Effector memory CD8-positive, alpha-beta T cell (primary cell): ENCODE data around the gene EFNA2.

Experiments used
- ATAC-seq: fragments of 150-1000 bp; cut with Tn5 transposase; replicated peaks from 2 replicates; pipeline ENCODE4 v1.10.0; 2021; ENCODE audit warnings: mild to moderate bottlenecking, moderate library complexity
- DNase-seq, 3 experiments: peaks; one replicate each; pipeline ENCODE4 v3.0.0; 2021
- H3K27ac Mint-ChIP-seq, 2 donors: one replicate each; pipeline ENCODE4 v1.8.0; 2022; ENCODE audit warnings: mild to moderate bottlenecking in 2 of 2, mixed read lengths in 2 of 2, moderate library complexity in 2 of 2
- H3K27me3 Mint-ChIP-seq, 2 donors: one replicate each; pipeline ENCODE4 v1.8.0; 2022; ENCODE audit warnings: mixed read lengths in 2 of 2
- H3K36me3 Mint-ChIP-seq: one replicate; pipeline ENCODE4 v1.8.0; 2022; ENCODE audit warnings: mild to moderate bottlenecking, moderate library complexity, mixed read lengths; ENCODE audit not compliant: insufficient read depth
- H3K4me1 Mint-ChIP-seq, 2 donors: one replicate each; pipeline ENCODE4 v1.8.0; 2022; ENCODE audit warnings: low read depth in 2 of 2, mixed read lengths in 2 of 2
- H3K4me3 Mint-ChIP-seq, 2 donors: one replicate each; pipeline ENCODE4 v1.8.0; 2022; ENCODE audit warnings: mild to moderate bottlenecking in 2 of 2, mixed read lengths in 2 of 2, moderate library complexity in 2 of 2
- H3K9me3 Mint-ChIP-seq, 2 donors: one replicate each; pipeline ENCODE4 v1.8.0; 2022; ENCODE audit warnings: mixed read lengths in 2 of 2

The EFNA2 gene

GRCh38 chr19:1283917-1284292, 1.8 kb upstream of the EFNA2 start:
- Mint-ChIP-seq H3K9me3 (no peaks in the 10 kb centered on the region), H3K27me3 (peaks cover 20 to 40% of the 10 kb centered on the region in 2 donors), H3K36me3 (peaks cover 14% of the 10 kb centered on the region), H3K4me3 (peak overlapping the region; percentile 37 to 54), H3K27ac (no peak overlapping the region), H3K4me1 (peaks cover 7 to 20% of the 10 kb centered on the region in 2 donors)
- ATAC-seq (no peak), DNase-seq (no peak)

- peaks cover 20 to 46% of the 10 kb centered on the region in 2 donors for H3K27me3 Mint-ChIP-seq
- no peaks in the 10 kb centered on the region for H3K9me3 Mint-ChIP-seq
- DNase-seq (no peak), ATAC-seq (no peak)
- H3K27ac Mint-ChIP-seq, result no peak overlapping the region
- peak overlapping the region; percentile 54 for H3K4me3 Mint-ChIP-seq
- H3K4me1 Mint-ChIP-seq, result peaks cover 7 to 20% of the 10 kb centered on the region in 2 donors
- H3K36me3 Mint-ChIP-seq, result peaks cover 11% of the 10 kb centered on the region
Measured at GRCh38 chr19:1284293-1284978, 1.2 kb upstream of the EFNA2 start.

DNA sequence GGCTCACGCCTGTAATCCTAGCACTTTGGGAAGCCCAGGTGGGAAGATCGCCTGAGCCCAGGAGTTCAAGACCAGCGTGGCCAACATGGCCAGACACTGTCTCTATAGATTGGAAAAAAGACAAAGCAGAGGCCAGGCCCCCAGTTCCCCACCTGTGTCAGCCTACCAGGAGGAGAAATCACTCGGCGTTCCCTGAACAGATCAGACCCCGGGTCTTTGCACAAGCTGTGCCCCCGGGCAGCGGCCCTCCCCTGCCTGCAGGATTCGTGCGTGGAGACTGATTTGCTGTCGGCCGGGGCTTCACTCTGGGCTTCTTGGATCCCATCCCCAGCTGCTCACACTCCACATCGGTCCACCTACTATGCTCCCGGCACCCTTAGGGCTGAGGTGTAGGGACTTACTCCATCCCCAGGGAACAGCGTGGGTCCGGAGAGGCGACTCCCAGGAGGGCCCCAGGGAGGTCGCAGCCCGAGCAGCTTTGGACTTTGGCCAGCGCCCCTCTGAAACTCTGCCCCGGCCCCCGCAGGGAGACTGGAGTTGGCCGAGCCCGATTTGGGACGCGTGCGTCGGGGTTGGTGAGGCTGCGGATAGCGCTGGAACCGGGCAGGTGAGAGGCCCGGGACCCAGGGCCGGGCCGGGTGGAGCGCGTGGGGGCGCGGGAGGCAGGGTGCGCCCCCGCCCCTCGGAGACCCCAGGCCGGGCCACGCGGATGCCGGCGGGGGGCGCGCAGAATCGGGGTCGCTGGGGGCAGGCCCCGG, 515 bp upstream of the EFNA2 start:
- DNase-seq (no peak), ATAC-seq (no peak)
- Mint-ChIP-seq H3K4me1 (peaks cover 4 to 14% of the 10 kb centered on the region in 2 donors), H3K27me3 (peaks cover 20 to 53% of the 10 kb centered on the region in 2 donors), H3K27ac (no peak overlapping the region), H3K4me3 (peak overlapping the region; percentile 54), H3K36me3 (peaks cover 4% of the 10 kb centered on the region), H3K9me3 (no peaks in the 10 kb centered on the region)

DNA sequence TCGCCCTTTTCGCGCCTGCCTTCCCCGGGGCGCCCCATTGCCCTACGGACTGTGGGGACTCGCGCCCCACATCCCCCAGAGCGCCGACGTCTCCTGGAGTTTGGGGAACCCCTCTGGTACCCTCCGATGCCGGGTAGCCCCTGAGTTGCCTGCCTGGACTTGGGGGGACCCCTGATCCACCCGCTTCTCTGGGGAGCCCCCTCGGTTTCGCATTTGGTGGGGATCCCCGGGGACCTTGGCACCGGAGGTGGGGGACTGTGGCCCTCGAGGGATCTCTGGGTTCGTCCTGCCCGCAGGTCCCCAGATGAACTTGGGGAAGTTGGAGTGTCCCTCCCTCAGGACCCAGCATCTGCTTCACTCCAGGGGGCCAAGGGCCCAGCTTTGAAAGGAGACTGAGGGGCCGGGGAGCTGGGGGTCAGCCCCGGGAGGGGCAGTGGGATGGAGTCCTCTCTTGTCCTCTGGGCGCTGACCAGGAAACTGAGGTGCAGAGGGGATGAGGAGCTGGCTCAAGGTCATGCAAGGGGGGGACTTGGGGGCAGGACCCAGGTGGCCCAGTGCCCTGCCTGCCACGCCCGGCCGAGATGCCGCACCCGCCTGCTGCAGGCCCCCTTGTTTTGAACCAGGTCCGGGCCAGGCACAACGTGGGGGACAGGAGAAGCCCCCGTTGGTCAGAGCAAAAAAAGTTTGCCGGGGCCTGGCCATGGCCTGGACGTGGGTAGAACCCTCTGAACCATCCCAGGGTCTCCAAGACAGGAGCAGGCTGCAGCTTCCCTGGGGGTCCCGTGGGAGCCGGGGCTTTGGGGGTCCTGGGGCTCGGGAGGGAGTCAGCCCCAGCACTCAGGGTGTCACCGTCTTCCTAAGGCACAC, 1.0 kb downstream of the EFNA2 start:
- Mint-ChIP-seq H3K27ac (no peak overlapping the region), H3K36me3 (peaks cover 1% of the 10 kb centered on the region), H3K27me3 (peaks cover 20 to 56% of the 10 kb centered on the region in 2 donors), H3K4me3 (peak overlapping the region; percentile 74 to 79), H3K4me1 (peaks cover 1 to 9% of the 10 kb centered on the region in 2 donors), H3K9me3 (no peaks in the 10 kb centered on the region)
- DNase-seq, result no peak
- no peak for ATAC-seq

DNA sequence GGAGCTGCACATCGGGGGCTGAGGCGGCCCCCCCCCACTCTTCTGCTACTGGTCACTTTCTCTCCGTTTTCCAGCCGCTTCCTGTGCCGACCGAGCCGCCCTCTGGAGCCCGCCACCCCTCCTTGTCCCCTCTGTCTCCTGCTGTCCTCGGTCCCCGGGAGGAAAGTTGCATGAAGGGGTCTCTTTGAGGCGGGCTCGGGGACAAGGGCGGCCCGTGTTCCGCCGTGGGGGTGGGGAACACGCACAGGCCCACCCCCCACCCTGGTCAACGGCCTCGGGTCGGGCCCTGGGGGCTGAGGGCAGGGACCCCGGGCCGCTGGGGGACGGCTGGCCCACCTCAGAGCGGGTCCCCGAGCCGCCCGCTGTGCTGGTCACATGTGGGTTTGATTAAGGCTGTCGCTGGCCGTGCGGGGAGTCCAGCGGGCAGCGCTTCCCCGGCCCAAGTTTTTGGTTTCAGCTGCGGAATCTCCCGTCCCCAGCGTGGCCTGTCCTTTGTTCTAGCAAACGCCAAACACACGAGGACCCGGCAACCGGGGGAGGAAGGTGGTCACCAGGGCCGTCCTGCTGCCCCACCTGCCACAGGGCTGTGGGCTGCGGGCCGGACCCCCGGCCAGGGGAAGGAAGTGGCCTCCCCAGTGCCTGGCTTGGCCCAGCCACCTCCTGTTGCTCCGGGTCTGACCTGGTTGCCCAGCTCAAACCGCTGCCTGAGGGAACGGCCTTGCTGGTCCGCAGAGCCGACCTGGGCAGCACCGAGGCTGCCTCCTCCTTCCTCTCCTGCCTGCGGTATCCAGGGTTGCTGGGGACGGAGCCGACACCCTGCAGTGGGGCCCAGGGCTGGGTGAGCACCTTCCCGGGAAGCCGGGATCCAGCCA, 1.9 kb downstream of the EFNA2 start:
- DNase-seq (no peak), ATAC-seq (no peak)
- no peak overlapping the region for H3K27ac Mint-ChIP-seq
- H3K4me1 Mint-ChIP-seq, result peaks cover 4 to 9% of the 10 kb centered on the region in 2 donors
- peaks cover 27 to 64% of the 10 kb centered on the region in 2 donors for H3K27me3 Mint-ChIP-seq
- H3K9me3 Mint-ChIP-seq, result no peaks in the 10 kb centered on the region
- H3K36me3 Mint-ChIP-seq, result no peaks in the 10 kb centered on the region
- H3K4me3 Mint-ChIP-seq, result no peak overlapping the region

DNA sequence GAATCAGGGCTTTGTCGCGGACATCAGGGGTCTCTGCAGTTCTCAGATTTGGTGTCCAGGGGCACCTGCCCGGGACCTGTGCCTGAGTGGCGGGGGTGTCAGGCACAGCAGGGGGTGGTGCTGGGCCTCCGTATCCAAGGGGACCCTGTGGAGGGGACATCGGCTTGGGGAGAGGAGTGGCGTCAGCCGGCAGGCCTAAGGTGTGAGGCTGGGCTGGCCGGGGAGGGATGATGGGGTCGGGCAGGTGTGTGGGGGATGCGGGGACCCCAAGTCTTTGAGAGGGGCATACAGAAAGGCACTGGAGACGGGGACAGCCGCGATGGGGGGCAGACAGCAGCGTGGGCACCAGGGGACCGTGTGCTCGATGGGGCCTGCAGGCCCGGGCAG, 2.5 kb downstream of the EFNA2 start:
- no peak for DNase-seq
- Mint-ChIP-seq H3K27me3 (peaks cover 30 to 69% of the 10 kb centered on the region in 2 donors), H3K9me3 (no peaks in the 10 kb centered on the region), H3K4me3 (no peak overlapping the region), H3K36me3 (no peaks in the 10 kb centered on the region), H3K4me1 (peaks cover 4 to 9% of the 10 kb centered on the region in 2 donors), H3K27ac (no peak overlapping the region)
- no peak for ATAC-seq

DNA sequence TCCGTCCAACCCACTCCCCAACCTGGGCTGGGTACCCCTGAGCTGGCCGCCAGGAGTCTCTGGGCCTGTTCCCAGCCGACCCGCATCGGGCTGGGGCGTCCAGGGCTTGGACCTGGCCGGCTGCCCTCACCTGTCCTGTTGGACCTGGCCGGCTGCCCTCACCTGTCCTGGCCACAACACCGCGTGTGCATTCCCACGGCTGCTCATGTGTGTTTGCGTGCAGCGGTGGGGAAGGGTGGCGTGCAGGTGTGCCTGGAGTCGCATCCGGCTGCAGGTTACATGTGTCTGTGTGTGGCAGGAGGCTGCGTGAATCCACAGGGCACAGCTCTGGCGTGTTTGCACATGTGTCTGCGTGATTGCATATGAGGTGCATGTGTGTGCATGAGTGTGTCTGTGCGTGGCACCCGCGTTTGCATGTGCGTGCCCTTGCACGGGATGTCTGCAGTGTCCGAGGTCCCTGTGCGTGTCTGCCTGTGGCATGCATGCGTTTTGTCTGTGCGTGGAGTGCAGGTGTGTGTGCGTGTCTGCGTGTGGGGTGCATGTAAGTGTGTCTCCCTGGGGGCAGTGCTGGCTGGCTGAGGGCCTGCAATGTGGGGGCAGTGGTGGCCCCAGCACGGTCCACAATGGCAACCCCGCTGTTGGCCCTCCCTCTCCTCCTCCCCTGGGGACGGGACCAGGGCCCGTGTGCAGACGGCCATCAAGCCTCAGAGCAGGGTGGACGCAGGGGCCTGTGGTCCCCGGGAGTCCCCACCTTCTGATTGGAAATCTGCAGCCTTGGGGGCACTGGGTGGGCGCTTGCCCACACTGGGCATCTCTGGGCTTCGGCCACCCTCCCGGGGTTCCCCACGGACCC, 3.4 kb downstream of the EFNA2 start:
- Mint-ChIP-seq H3K4me1 (peaks cover 4 to 9% of the 10 kb centered on the region in 2 donors), H3K27me3 (peaks cover 29 to 69% of the 10 kb centered on the region in 2 donors), H3K36me3 (no peaks in the 10 kb centered on the region), H3K4me3 (no peak overlapping the region), H3K27ac (no peak overlapping the region), H3K9me3 (no peaks in the 10 kb centered on the region)
- no peak for DNase-seq
- no peak for ATAC-seq

DNA sequence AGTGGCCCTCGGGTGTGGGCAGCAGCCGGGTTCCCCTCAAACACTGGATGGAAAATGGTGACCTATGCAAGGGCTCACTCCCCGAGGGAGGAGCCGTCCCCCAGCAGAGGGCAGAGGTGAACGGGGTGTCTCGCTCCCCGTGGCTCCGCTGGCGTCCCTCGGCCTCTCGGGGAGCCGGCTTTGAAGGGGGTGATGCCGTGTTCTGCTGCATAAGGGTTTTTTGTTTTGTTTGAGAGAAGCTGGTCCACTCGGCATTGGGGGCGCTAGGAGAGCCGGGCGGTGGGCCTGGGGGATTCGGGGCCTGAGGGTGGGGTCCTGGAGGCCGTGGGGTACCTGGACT, 4.0 kb downstream of the EFNA2 start:
- Mint-ChIP-seq H3K27ac (no peak overlapping the region), H3K9me3 (no peaks in the 10 kb centered on the region), H3K36me3 (no peaks in the 10 kb centered on the region), H3K4me1 (peaks cover 4 to 9% of the 10 kb centered on the region in 2 donors), H3K27me3 (peaks cover 27 to 69% of the 10 kb centered on the region in 2 donors), H3K4me3 (no peak overlapping the region)
- no peak for DNase-seq
- ATAC-seq, result no peak

DNA sequence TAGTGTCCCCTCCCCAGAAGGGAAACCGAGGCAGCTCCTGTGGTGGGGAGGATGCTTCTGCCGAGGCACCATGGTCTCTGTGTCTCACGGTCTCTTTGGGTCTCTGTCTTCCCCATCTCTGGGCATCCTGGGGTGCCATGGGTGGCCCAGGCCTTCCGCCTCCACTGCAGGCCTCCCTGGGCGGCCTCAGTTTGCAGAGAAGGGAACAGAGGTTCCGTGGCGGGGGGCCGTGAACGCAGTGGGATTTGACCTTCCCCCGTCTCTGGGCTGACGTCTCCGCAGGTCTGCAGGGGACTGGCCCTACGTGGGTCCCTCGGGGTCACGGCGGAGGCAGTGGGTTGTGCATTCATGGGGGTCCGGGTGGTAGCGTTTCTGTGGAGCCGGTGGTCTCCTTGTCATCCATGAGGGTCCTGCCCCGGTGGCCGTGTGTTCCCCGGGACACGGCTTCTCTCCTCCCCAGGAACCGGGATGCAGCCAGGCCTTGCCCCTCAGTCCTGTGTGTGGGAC, 4.6 kb downstream of the EFNA2 start:
- H3K27me3 Mint-ChIP-seq, result peaks cover 24 to 67% of the 10 kb centered on the region in 2 donors
- H3K27ac Mint-ChIP-seq, result no peak overlapping the region
- ATAC-seq, result no peak
- no peak overlapping the region for H3K4me3 Mint-ChIP-seq
- peaks cover 4 to 7% of the 10 kb centered on the region in 2 donors for H3K4me1 Mint-ChIP-seq
- DNase-seq, result no peak
- no peaks in the 10 kb centered on the region for H3K36me3 Mint-ChIP-seq
- H3K9me3 Mint-ChIP-seq, result no peaks in the 10 kb centered on the region

- no peak for ATAC-seq
- no peak for DNase-seq
- H3K9me3 Mint-ChIP-seq, result no peaks in the 10 kb centered on the region
- peaks cover 23 to 65% of the 10 kb centered on the region in 2 donors for H3K27me3 Mint-ChIP-seq
- H3K4me1 Mint-ChIP-seq, result peaks cover 4 to 7% of the 10 kb centered on the region in 2 donors
- no peak overlapping the region for H3K27ac Mint-ChIP-seq
- H3K36me3 Mint-ChIP-seq, result no peaks in the 10 kb centered on the region
- no peak overlapping the region for H3K4me3 Mint-ChIP-seq
Measured at GRCh38 chr19:1290703-1291651, 5.3 kb downstream of the EFNA2 start.

DNA sequence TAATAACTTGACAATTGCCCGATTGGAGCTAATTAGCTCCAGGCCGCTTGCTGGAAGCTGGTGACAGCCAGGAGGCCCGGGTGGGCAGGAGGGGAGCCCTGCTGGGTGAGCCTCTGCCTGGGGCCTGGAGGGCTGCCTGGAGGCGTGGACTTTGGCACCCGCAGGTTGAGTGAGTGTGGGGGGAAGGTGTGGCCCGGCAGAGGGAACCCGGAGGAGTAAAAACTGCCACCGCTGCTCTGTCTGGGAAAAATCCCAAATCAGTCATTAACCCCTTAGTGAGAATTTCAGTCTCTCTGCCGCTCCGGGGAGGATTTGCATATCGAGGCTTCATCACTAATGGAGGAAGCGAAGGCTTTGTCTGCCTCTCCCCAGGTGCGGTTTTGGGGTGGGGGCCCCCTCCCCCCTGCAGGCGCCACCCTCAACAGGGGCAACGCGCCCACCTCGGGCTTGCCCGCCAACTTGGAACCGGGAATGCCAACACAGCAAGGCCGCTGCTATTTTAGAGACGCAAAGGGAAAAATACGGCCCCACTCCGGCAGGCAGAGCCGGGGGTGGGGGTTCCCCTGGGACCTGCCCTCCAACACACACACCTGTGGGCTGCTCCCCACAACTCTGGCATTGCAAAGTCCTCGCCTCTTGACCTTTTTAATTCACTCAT, 6.2 kb downstream of the EFNA2 start:
- Mint-ChIP-seq H3K4me3 (no peak overlapping the region), H3K4me1 (peaks cover 2 to 4% of the 10 kb centered on the region in 2 donors), H3K27ac (no peak overlapping the region), H3K36me3 (no peaks in the 10 kb centered on the region), H3K9me3 (no peaks in the 10 kb centered on the region), H3K27me3 (peaks cover 17 to 57% of the 10 kb centered on the region in 2 donors)
- DNase-seq, result no peak
- no peak for ATAC-seq
